A673 (cell line): ENCODE results near the gene GRK1.

Source experiments
- EZH2 ChIP-seq: fragments of 200-600 bp; sonication (generic); IDR thresholded peaks from 2 replicates; pipeline ENCODE4 v1.6.1; 2017; ENCODE audit warnings: borderline replicate concordance, low read depth, mild to moderate bottlenecking, mixed read lengths, antibody characterized with exemption, low read length; ENCODE audit not compliant: poor library complexity, severe bottlenecking
- TF ChIP-seq, protein P1 (sequence below): fragments of 300-800, 200-600 bp; sonication (generic); conservative IDR thresholded peaks from 2 replicates; pipeline ENCODE4 v1.5.1; 2017; ENCODE audit warnings: low read depth, mild to moderate bottlenecking, antibody characterized with exemption, low read length, moderate library complexity, mixed read lengths

DNA sequence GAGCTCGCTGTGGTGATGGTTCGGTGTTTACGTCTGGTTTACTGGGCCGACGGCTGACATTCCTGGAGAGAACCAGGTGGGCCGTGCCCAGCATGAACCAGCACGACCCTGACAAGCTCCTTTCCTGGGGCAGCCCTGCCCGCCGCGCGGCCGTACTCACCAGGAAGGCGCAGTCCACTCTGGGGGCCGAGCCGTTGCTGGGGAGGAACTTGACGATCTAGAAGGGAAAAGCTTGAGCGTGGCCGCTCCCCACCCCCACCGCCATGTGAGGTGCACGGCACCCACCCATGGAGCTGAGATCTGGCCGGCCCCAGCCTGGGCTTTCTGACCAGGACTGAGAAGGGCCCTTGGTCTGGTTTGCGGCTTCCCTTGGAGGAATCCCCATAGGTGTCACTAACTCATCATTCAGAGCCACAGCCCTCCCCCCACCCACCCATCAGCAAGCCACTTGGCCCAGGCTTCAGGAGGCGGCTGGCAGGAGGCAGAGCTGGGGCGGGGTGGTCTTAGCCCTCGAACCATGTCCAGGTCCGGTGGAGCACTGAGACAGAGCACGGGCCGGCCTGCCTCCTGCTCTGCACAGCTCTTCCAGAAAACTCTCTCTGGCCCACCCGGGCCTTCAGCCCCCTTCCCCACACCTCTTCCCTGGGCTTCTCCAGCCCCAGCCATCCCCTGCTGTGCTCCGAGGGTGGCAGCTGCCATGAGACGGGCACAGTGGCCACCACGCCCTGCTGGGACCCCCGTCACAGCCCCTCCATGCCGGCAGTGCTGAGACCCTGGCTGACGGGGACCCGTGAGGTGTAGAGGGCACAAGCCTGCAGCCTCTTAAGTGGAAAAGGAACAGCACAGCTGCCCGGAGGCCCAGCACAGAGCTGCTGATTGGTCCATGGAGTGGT is 15.3 kb upstream of the GRK1 start:
- TF ChIP-seq, protein P1, sequence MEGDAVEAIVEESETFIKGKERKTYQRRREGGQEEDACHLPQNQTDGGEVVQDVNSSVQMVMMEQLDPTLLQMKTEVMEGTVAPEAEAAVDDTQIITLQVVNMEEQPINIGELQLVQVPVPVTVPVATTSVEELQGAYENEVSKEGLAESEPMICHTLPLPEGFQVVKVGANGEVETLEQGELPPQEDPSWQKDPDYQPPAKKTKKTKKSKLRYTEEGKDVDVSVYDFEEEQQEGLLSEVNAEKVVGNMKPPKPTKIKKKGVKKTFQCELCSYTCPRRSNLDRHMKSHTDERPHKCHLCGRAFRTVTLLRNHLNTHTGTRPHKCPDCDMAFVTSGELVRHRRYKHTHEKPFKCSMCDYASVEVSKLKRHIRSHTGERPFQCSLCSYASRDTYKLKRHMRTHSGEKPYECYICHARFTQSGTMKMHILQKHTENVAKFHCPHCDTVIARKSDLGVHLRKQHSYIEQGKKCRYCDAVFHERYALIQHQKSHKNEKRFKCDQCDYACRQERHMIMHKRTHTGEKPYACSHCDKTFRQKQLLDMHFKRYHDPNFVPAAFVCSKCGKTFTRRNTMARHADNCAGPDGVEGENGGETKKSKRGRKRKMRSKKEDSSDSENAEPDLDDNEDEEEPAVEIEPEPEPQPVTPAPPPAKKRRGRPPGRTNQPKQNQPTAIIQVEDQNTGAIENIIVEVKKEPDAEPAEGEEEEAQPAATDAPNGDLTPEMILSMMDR: no peak
- TF ChIP-seq EZH2: no peak
